ENCODE results near the gene RAB8B.

The RAB8B gene

GRCh38 chr15:63238796-63239195 lies 49.4 kb downstream of the RAB8B start:
- peak; percentile 93 for DNase-seq

- DNase-seq: no peak
Measured at GRCh38 chr15:63240109-63240508, 50.7 kb downstream of the RAB8B start.

GRCh38 chr15:63241316-63241715 lies 51.9 kb downstream of the RAB8B start:
- no peak for DNase-seq

GRCh38 chr15:63243101-63243500 lies 53.7 kb downstream of the RAB8B start:
- DNase-seq: no peak

GRCh38 chr15:63243776-63244175 lies 54.4 kb downstream of the RAB8B start:
- DNase-seq: no peak

GRCh38 chr15:63244399-63244798 lies 55.0 kb downstream of the RAB8B start:
- peak; percentile 61 for DNase-seq

GRCh38 chr15:63244976-63245645 lies 55.7 kb downstream of the RAB8B start:
- DNase-seq: no peak

GRCh38 chr15:63246691-63247469 lies 57.5 kb downstream of the RAB8B start:
- DNase-seq: peak; percentile 88

GRCh38 chr15:63250312-63250965 lies 61.0 kb downstream of the RAB8B start:
- DNase-seq: peak; percentile 99

- no peak for DNase-seq
Measured at GRCh38 chr15:63251701-63252100, 62.3 kb downstream of the RAB8B start.

GRCh38 chr15:63252292-63252691 lies 62.9 kb downstream of the RAB8B start:
- no peak for DNase-seq

- DNase-seq: no peak
Measured at GRCh38 chr15:63254991-63255390, 65.6 kb downstream of the RAB8B start.

GRCh38 chr15:63255489-63255990 lies 66.1 kb downstream of the RAB8B start:
- DNase-seq: no peak

GRCh38 chr15:63256433-63257274 lies 67.2 kb downstream of the RAB8B start:
- peak; percentile 88 for DNase-seq

GRCh38 chr15:63258658-63259057 lies 69.3 kb downstream of the RAB8B start:
- no peak for DNase-seq

- no peak for DNase-seq
Measured at GRCh38 chr15:63260791-63261190, 71.4 kb downstream of the RAB8B start.

GRCh38 chr15:63261311-63261710 lies 71.9 kb downstream of the RAB8B start:
- DNase-seq: no peak

- DNase-seq: no peak
Measured at GRCh38 chr15:63263519-63263918, 74.1 kb downstream of the RAB8B start.

GRCh38 chr15:63264688-63265293 lies 75.4 kb downstream of the RAB8B start:
- no peak for DNase-seq

- no peak for DNase-seq
Measured at GRCh38 chr15:63274427-63274826, 85.0 kb downstream of the RAB8B start.

- DNase-seq: no peak
Measured at GRCh38 chr15:63276342-63277037, 87.1 kb downstream of the RAB8B start.
